HG03571 (cell line): ENCODE measurements around the gene MIDN.
A peak's percentile ranks its signal among the peaks of the same experiment; 100 is the strongest.

Experiments
- ATAC-seq: cut with Tn5 transposase; IDR thresholded peaks from one replicate; pipeline ENCODE4 v1.9.1; 2021; ENCODE audit not compliant: unreplicated experiment

MIDN gene

DNA sequence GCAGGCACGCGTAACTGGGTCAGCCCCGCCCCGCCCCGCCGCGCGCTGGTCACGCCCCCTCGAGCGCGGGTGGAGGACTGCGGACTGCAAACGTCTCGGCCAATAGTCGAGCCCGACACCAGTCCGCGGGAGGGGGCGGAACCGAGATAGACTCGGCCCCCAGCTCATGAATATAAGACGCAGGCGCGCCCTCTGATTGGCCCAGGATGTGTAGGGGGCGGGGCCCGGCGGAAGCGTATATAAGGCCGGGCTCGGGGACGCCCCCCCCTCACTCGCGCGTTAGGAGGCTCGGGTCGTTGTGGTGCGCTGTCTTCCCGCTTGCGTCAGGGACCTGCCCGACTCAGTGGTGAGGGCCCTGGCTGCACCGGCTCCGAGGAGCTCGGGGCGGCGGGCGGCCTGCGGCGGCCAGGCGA lies 20.7 kb downstream of the MIDN start, which contains the start of gene CIRBP:
Gene CIRBP (plus strand): TSS at position 268 of the 413 bp plus-strand sequence. CDS start 1,602 bp downstream, outside the sequence.
- peak; percentile 43 for ATAC-seq

DNA sequence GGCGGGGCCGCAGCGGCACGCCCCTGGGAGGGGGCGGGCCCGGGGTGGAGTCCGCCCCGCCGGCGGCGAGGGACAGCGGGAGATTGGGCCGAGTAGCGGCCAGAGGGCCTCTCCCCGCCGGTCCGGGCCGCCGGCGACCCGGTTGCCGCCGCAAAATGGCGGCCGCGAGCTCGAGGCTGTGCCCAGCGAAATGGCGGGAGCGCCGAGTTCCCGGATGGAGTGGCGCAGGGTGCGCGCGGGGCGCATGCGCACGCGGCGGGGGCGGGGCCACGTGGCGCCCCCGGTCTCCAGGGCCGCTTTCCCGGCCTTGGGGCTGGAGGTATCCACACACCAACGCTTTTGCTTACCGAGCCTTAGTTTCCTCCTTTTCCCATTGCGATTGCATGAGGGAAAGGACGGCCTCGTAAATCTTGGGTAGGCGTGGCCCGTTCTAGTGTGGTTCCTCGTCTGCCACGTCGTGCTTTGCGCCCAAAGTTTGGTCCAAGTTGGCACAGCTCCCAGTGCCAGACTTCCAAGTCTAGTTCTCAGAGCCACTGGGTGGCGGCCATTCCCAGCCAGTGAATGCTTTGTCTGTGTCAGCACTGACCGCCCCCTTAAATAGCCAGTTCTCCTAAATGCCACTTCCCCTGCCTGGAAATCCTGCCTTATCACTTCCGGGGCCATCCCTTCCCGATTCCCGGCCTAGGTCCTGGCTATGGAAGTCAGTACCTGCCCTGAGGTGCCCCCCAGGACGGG lies 21.3 kb downstream of the MIDN start:
- ATAC-seq: peak; percentile 13

DNA sequence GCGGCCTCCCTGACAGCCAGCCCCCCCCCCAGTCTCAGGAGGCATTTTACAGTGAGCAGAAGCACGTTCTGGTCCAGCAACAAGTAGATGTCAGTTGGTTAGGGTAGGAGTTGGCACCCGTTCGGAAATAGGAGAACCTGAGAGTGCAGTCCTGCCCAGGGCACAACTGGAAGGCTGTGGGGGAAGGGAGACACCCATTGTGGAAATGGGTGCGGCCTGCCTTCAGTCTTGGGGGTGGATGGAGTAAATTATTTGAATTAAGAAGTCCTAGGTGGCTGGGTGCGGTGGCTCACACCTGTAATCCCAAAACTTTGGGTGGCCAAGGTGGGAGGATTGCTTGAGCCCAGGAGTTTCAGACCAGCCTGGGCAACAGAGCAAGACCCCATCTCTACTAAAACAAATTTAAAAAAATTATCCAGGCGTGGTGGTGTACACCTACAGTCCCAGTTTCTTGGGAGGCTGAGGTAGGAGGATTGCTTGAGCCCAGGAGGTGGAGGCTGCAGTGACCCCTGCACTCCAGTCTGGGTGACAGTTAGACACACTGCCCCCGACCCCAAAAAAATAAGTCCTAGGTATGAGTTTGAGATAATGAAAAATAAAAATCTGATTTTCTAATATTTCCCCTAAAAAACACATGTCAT lies 21.9 kb downstream of the MIDN start:
- no peak for ATAC-seq

DNA sequence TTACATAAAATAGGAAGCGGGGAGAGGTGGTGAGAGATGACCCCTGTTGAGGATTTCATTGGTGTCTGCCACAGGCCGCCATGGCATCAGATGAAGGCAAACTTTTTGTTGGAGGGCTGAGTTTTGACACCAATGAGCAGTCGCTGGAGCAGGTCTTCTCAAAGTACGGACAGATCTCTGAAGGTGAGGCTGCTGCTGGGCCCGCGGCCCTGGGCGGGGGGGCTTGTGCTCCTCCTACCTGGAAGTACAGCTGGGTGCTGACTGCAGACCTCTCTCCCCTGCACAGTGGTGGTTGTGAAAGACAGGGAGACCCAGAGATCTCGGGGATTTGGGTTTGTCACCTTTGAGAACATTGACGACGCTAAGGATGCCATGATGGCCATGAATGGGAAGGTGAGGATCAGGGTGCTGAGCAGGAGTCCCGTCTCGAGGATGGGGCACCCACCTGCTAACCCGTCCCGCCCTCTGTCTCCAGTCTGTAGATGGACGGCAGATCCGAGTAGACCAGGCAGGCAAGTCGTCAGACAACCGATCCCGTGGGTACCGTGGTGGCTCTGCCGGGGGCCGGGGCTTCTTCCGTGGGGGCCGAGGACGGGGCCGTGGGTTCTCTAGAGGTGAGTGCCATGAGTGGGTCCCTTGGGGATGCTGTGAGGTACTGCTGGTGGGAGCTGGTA lies 22.6 kb downstream of the MIDN start:
- no peak for ATAC-seq

DNA sequence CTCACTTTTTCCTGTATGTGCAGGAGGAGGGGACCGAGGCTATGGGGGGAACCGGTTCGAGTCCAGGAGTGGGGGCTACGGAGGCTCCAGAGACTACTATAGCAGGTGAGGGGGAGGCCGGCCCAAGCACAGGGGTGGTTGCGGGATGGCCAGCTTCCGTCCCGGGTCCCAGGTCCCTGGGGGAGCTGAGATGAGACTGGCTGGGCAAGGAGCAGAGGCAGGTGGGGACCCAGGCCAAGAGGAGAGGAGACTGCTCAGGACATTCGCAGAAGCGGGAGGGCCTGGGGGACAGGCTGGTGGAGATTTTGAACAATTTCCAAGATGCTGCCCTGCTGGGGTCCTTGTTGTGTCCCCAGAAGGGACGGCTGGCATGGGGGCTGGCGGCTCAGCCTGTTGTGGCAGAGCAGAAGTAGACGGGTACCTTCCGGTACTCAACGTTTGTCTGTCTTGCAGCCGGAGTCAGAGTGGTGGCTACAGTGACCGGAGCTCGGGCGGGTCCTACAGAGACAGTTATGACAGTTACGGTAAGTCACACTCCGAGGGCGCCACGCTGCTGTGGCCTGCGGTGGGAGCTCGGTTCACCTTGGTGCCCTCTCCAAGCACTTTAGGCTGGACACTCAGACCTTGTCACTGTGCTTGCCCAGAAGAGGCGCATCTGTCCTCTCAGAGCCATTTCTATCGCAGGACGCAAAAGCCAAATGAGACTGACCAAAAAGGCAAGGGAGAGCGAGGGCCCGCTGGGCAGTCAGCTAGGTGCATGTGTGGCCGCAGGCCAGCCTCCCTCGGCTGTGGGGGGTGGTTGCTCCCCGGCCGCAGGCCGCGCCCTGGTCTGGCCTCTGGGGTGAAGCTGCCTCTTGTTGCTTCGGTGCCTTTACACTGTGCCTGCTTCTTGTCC lies 23.4 kb downstream of the MIDN start:
- no peak for ATAC-seq

DNA sequence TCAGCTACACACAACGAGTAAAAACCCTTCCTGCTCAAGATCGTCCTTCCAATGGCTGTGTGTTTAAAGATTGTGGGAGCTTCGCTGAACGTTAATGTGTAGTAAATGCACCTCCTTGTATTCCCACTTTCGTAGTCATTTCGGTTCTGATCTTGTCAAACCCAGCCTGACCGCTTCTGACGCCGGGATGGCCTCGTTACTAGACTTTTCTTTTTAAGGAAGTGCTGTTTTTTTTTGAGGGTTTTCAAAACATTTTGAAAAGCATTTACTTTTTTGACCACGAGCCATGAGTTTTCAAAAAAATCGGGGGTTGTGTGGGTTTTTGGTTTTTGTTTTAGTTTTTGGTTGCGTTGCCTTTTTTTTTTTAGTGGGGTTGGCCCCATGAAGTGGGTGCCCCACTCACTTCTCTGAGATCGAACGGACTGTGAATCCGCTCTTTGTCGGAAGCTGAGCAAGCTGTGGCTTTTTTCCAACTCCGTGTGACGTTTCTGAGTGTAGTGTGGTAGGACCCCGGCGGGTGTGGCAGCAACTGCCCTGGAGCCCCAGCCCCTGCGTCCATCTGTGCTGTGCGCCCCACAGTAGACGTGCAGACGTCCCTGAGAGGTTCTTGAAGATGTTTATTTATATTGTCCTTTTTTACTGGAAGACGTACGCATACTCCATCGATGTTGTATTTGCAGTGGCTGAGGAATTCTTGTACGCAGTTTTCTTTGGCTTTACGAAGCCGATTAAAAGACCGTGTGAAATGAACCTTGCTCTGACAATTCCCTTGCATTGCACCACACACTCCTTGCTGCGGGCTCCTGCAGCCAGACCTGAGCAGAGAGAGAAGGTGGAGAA lies 24.3 kb downstream of the MIDN start:
- no peak for ATAC-seq

DNA sequence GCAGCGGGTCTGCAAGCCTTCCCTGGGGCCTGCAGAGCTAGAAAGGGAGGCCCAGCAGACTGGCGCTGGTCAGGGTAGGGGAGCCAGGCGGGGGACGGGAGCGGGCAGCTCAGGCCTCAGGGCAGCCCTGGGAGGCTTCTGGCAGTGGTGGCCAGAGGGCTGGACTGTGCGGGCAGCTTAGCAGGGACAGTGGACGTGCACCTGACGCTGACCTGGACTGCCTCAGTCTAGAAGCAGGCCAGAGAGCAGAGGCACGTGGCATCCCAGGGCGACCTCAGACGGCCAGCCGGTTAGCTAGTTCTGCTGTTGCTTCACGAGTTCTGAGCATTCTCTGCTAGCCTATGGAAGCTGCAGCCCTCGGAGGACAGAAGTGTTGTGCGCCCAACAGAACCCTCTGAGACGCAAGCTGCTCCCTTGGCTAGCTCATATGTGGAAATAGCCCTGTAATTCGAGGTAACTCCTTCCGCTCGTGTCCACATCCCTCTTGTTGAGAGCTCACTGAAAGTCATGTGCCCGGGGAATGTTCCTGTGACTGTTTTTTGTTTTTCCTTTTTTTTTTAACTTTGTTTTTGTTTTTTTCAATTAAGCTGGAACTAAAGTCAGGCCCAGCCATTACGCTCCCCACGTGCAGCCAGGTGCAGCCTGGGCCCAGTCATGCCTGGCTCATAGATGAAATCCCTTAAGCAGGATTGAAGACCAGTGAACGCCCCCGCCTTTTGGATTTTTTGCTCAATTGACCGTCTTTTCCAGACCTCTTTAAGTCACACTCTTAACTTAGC lies 25.1 kb downstream of the MIDN start:
- ATAC-seq: no peak

DNA sequence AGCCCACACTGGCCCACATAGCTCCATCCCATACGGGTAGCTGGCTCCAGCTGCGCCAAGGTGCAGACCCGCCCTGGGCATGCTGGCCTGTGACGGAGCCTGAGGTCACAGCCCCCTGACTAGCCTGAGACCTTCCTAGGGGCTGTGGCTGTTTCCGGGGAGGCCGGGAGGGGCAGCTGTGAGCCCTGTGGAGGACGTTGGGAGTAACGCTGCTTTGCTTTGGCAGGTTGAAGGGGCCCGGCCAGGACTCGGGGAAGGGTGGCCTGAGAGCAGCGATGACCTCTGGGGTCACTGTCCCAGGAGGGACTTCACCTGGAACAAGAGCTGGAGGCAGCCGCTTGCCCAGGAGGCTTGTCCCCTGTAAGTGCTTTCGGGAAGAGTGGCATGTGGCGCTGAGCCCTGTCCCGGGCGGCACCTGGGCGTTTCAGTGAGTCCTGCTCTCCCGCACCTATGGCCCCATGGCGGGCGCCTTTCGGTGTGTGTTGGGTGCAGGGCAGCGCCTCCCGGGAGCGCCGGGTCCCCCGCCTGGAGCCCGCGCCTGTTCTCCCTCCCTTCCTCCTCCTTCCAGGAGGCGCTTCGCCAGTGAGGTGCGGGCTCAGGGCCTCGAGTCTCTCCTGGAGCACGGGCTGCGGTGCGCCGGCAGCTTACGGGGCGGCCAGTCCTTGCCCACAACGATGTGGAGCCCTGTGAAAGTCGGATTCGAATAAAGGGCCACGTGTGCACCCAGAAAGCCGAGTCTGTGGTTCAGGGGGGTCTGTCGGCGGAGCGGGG lies 25.9 kb downstream of the MIDN start:
- no peak for ATAC-seq

DNA sequence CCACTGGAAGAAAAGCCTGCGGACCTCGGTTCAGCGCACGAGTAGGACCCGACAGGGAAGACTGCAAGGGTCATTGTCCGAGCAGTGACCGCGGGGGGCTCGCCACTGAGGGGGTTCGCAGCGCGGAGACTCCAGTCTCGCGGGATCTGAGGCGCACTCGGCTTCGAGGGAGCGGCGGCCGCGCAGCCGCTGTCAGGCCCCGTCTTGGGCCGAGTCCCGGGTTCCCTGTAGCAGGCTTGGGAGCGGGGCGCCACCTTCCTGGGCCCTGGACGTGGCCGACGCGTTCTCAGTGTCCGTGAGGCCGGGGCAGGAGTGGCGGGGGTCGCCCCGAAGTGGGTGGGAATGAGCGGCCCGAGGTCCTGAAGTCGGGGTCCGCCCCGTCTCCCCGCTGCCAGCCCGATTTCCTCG lies 26.5 kb downstream of the MIDN start:
- ATAC-seq: peak; percentile 2

DNA sequence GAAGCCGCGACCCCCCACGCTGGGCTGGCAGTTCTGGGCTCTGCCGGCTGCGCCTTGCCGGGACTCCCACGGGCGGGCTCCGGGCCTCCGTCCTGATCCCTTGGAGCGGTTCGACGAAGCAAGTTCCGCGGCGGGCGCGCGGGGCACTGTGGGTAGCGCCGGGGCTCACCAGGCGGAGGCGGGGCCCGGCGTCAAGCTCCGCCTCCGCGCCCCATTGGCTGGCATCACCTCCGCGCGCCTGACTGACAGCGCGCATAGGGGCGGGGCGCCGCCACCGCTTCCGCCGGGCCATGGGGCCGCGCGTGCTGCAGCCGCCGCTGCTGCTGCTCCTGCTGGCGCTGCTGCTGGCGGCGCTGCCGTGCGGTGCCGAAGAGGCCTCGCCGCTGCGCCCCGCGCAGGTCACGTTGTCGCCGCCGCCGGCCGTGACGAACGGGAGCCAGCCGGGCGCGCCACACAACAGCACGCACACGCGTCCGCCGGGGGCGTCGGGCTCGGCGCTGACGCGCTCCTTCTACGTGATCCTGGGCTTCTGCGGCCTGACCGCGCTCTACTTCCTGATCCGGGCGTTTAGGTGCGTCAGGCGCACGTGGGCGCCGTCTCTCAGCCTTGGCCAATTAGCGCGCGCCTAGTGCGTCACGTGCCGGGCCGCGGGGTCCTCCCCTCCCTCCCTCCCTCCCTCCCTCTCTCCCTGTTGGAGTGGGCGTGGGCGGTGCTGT lies 27.0 kb downstream of the MIDN start, which contains the start of gene FAM174C:
Gene FAM174C (plus strand): TSS at position 271 of the 716 bp plus-strand sequence. CDS start 20 bp downstream, at position 291.
- ATAC-seq: peak; percentile 63

DNA sequence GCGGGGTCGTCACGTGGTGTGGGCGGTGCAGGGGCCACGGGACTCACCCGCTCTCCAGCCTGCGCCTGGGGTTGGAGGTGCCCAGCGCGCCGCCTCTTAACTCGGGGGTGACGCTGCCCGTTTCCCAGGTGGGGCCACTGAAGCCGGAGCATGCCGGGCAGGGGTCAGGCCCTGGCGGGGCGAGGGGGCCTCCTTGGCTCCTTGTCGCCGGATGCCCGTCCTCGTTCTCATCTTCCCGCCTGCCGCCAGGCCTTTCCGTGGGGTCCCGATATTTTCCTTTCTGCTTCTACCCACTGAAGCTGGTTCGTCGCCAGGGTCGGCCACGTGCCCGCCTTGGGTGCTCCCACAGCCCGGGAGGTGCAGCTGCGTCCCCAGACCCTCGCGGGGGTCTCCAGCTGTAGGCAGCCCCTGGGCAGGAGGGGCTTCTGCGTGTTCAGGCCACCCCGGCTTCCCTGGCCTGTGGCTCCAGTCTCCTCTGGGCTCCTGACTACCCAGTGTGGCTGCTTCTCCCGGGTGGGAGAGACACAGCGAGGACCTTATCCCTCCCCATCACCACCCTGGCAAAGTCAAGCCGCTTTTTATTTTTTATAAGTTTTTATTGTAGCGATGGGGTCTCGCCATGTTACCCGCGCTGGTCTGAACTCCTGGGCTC lies 27.7 kb downstream of the MIDN start:
- no peak for ATAC-seq

DNA sequence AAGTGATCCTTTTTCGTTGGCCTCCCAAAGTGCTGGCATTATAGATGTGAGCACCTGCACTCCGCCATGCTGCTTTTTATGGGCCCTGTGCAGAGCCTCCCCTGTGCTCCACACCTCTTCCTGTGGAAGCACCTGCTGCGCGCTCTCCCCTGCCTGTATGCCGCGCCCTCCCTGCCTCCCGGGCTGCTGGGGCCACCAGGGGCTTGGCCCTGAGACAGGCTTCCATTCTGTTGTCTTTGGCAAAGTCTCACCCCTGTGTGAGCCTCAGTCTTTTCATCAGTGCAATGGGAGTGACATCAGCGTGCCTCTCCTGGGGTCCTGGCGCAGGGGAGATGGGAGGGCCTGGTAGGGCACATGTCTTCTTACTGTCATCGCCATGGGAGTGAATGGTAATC lies 28.2 kb downstream of the MIDN start:
- ATAC-seq: no peak

DNA sequence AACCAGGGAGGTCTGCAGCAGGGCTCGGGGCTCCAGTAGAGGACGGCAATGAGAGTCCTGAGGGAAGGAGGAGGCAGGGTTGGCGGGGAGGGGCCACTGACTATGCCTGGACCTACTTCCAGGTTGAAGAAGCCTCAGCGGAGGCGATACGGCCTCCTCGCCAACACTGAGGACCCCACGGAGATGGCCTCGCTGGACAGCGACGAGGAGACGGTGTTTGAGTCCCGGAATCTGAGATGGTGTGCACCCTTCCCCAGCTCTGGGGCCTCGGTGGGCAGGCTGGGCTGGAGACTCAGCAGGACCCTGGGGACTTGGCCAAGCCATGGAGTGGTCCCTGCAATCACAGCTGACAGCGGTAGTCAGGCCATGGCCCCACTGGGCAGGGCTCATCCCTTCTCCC lies 28.7 kb downstream of the MIDN start:
- ATAC-seq: no peak

DNA sequence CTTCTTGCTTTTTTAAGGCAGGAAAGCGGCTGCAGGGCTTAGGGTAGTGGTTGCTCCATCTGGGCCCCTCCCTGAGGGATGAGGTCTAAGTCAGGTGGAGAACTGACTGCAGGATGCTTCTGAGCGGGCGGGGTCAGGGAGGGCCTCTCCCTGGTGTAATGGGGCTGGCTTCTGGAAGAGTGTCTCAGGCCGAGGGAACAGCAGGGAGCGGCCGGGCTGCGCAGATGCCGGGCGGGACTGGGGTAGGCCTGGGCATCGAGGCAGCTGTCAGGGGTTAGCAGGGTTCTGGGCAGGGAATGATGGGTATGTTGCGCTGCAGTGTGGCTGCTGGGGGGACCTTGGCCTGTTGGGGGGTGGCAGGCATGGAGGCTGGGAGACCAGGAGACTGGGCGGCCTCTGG lies 29.7 kb downstream of the MIDN start:
- no peak for ATAC-seq

DNA sequence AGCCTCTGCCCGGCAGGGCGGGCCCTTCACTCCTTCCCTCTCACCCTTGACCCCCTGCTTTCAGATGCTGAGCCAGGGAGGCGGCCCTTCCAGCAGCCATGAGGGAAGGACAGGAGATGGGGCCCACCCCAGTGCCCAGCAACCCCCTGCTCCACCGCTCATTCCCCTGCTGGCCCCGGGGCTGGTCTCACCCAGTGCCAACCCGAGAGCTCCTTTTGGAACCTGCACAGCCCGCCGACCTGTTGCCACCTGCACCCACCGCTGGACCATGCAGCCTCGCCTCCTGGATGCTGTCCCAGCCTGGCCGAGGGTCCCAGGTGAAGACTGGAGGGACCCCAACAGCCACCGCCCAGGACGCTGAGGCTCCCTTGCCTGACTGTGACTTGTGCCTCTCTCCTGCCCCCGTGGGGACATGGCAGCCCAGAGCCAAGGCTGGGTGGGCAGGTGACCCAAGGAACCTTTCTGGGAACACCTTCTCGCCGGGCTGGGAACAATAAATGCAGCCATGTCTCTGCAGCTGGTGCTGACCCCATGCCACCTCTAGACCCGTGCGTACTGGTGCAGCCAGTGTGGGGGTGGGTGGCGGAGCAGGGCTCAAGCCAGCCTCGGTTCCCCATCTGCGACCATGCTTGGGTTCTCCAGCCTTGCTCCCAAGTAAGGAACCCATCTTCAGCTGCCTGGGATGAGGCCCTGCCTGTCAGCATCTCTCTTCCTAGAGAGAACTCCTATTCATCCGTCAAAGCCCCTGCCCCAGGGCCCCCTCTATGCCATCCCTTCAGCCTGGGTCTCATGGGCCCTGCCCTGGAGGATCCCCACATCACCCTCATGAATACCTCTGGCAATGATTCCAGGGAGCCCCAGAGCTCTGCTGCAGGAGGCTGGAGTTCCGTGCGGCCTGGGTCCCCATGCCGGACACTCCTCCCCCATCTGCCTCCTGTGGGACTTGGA lies 30.6 kb downstream of the MIDN start:
- ATAC-seq: no peak

DNA sequence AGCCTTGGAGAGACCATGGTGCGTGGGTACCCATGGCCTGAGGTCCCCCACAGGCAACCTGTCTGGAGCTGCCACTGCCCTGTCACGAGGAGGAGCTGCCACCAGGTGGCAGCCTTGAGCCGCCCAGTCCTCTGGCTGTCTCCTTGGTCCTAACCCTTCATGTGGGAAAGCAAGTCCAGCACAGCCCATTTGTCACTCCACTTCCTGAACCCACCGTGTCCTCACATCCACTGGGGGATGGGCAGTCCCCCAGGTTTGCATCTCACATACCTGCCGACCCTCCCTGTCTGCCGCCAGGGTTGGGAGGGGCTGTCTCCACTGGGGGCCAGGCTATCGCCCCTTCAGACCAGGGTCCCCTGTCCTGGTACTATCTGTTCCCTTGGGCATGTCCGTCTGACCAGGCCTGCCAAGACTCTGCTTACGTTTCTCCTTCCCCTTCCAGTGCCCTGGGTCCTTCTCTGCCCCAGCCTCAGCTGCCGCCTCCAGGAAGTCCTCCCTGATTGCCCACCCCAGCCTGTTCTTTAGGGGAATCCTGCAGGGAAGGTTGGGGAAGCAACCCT lies 31.5 kb downstream of the MIDN start:
- ATAC-seq: no peak
